DND-41 (cell line): ENCODE results near the gene OR51F1.
"Not testable (repeated sequence)": the region's sequence is repeated elsewhere in the genome, so short reads cannot be mapped to it uniquely, and the experiment has no call there.

Experiments used
- ATAC-seq: fragments of 200-7000 bp; cut with Tn5 transposase; 3 replicates; pipeline ENCODE4 v1.9.1; 2021; ENCODE audit warnings: low read depth; ENCODE audit not compliant: insufficient read depth
- DNase-seq: peaks from one replicate; pipeline ENCODE4 v3.0.0-alpha.2; 2020
- H2AFZ ChIP-seq: 2 replicates; pipeline ENCODE4 v1.6.0; 2012; ENCODE audit warnings: low read depth, low read length
- H3K27ac ChIP-seq: 2 replicates; pipeline ENCODE4 v1.5.1; 2012; ENCODE audit warnings: low read length, inconsistent platforms
- H3K27me3 ChIP-seq: fragments of 200-600 bp; sonication (generic); 2 replicates; pipeline ENCODE4 v1.6.0; 2012; ENCODE audit warnings: low read length, mild to moderate bottlenecking, inconsistent platforms; ENCODE audit not compliant: insufficient read depth, poor library complexity
- H3K36me3 ChIP-seq: 2 replicates; pipeline ENCODE4 v1.5.1; 2012; ENCODE audit warnings: low read length, inconsistent platforms; ENCODE audit not compliant: insufficient read depth
- H3K4me1 ChIP-seq: 2 replicates; pipeline ENCODE4 v1.5.1; 2012; ENCODE audit warnings: mild to moderate bottlenecking, low read length; ENCODE audit not compliant: insufficient read depth
- H3K4me2 ChIP-seq: 2 replicates; pipeline ENCODE4 v1.6.0; 2012; ENCODE audit warnings: mild to moderate bottlenecking, moderate library complexity, low read length, inconsistent platforms; ENCODE audit not compliant: insufficient read depth
- H3K4me3 ChIP-seq, 2 experiments: fragments of 200-600 bp in 1 of 2; shearing (Covaris generic) in 1 of 2; 2 replicates each; pipeline ENCODE4 v1.5.1; 2012 to 2016; ENCODE audit warnings: inconsistent platforms in 2 of 2, low read length in 2 of 2, mild to moderate bottlenecking in 2 of 2, low read depth in 1 of 2, moderate library complexity in 1 of 2
- H3K79me2 ChIP-seq: 2 replicates; pipeline ENCODE4 v1.6.0; 2012; ENCODE audit warnings: low read length, inconsistent platforms; ENCODE audit not compliant: insufficient read depth
- H3K9ac ChIP-seq: 2 replicates; pipeline ENCODE4 v1.6.0; 2012; ENCODE audit warnings: low read depth, mild to moderate bottlenecking, inconsistent platforms, low read length, moderate library complexity
- H3K9me3 ChIP-seq: 2 replicates; pipeline ENCODE4 v1.5.1; 2012; ENCODE audit warnings: low read length, moderate library complexity, mild to moderate bottlenecking, inconsistent platforms; ENCODE audit not compliant: insufficient read depth, severe bottlenecking
- H4K20me1 ChIP-seq: 2 replicates; pipeline ENCODE4 v1.6.0; 2012; ENCODE audit warnings: low read length; ENCODE audit not compliant: insufficient read depth
- CTCF ChIP-seq: IDR thresholded peaks from 2 replicates; pipeline ENCODE4 v1.5.1; 2012; ENCODE audit warnings: borderline replicate concordance, low read length, moderate library complexity, mild to moderate bottlenecking; ENCODE audit not compliant: poor library complexity, severe bottlenecking; ENCODE audit errors: extremely low read depth
- EZH2 ChIP-seq: IDR thresholded peaks from 3 replicates; pipeline ENCODE4 v1.6.1; 2012; ENCODE audit warnings: borderline replicate concordance, low read depth, mild to moderate bottlenecking, moderate library complexity, low read length, inconsistent platforms; ENCODE audit not compliant: severe bottlenecking

The OR51F1 gene

GRCh38 chr11:4804280-4804679, 34.5 kb upstream of the OR51F1 start, which contains the start of gene OR52R1:
Gene OR52R1, minus strand, starts transcription at chr11:4804380. Its CDS starts 0 bp downstream, at chr11:4804380.
- Histone ChIP-seq H2AFZ (no peak within 1 kb of the TSS), H3K36me3 (no peaks in the 10 kb centered on the region)
- no peak for ATAC-seq

GRCh38 chr11:4801316-4801715, 31.6 kb upstream of the OR51F1 start:
- DNase-seq, H3K27ac ChIP-seq, H3K4me1 ChIP-seq, H3K27me3 ChIP-seq, H3K4me2 ChIP-seq, ATAC-seq, H3K9me3 ChIP-seq, H2AFZ ChIP-seq, H3K9ac ChIP-seq, H4K20me1 ChIP-seq, H3K36me3 ChIP-seq, H3K79me2 ChIP-seq, H3K4me3 ChIP-seq: not testable (repeated sequence)

More at GRCh38 chr11:4804280-4804679, 34.5 kb upstream of the OR51F1 start, which contains the start of gene OR52R1:
- Histone ChIP-seq H3K4me3 (no peak within 1 kb of the TSS), H3K4me2 (no peak within 1 kb of the TSS), H3K27me3 (no peaks in the 10 kb centered on the region), H3K9me3 (no peaks in the 10 kb centered on the region), H3K4me1 (no peaks in the 10 kb centered on the region), H4K20me1 (no peaks in the 10 kb centered on the region), H3K79me2 (no peaks in the 10 kb centered on the region), H3K9ac (no peak within 1 kb of the TSS), H3K27ac (no peak within 1 kb of the TSS)
- TF ChIP-seq EZH2 (no peak), CTCF (no peak)
- no peak for DNase-seq

GRCh38 chr11:4798427-4799183, 28.9 kb upstream of the OR51F1 start:
- H3K4me3 ChIP-seq = no peak overlapping the region
- H3K36me3 ChIP-seq = no peaks in the 10 kb centered on the region
- TF ChIP-seq CTCF = no peak
- no peak for TF ChIP-seq EZH2
- H3K27me3 ChIP-seq = peaks cover 8% of the 10 kb centered on the region
- H3K4me1 ChIP-seq = no peaks in the 10 kb centered on the region
- no peaks in the 10 kb centered on the region for H4K20me1 ChIP-seq
- ATAC-seq (no peak), DNase-seq (no peak)
- H3K9ac ChIP-seq = no peak overlapping the region
- H3K79me2 ChIP-seq = no peaks in the 10 kb centered on the region
- no peak overlapping the region for H2AFZ ChIP-seq
- no peak overlapping the region for H3K4me2 ChIP-seq
- H3K27ac ChIP-seq = no peak overlapping the region
- H3K9me3 ChIP-seq = no peaks in the 10 kb centered on the region

- ATAC-seq = no peak
- H3K79me2 ChIP-seq = no peaks in the 10 kb centered on the region
- no peaks in the 10 kb centered on the region for H3K4me1 ChIP-seq
- DNase-seq = no peak
- no peak overlapping the region for H3K9ac ChIP-seq
- peaks cover 8% of the 10 kb centered on the region for H3K27me3 ChIP-seq
- no peak overlapping the region for H3K4me2 ChIP-seq
- no peak overlapping the region for H3K4me3 ChIP-seq
- no peak for TF ChIP-seq EZH2
- no peak for TF ChIP-seq CTCF
- H2AFZ ChIP-seq = no peak overlapping the region
- H4K20me1 ChIP-seq = no peaks in the 10 kb centered on the region
- H3K36me3 ChIP-seq = no peaks in the 10 kb centered on the region
- no peaks in the 10 kb centered on the region for H3K9me3 ChIP-seq
- no peak overlapping the region for H3K27ac ChIP-seq
Measured at GRCh38 chr11:4797206-4797605, 27.5 kb upstream of the OR51F1 start.
